Nephron progenitor cell (in vitro differentiated cells): Measurements from ENCODE around the gene ABLIM3.
"Not testable (repeated sequence)": the region's sequence is repeated elsewhere in the genome, so short reads cannot be mapped to it uniquely, and the experiment has no call there.

Experiments used
- DNase-seq: peaks from one replicate; pipeline ENCODE4 v3.0.0; 2021
- H3K27ac Mint-ChIP-seq: 2 replicates; pipeline ENCODE4 v1.8.0; 2021; ENCODE audit warnings: mild to moderate bottlenecking, moderate library complexity, mixed read lengths
- H3K27me3 Mint-ChIP-seq: 2 replicates; pipeline ENCODE4 v1.8.0; 2021; ENCODE audit warnings: mild to moderate bottlenecking, low read depth, mixed read lengths; ENCODE audit not compliant: poor library complexity
- H3K36me3 Mint-ChIP-seq: 2 replicates; pipeline ENCODE4 v1.8.0; 2021; ENCODE audit warnings: low read depth, mixed read lengths
- H3K4me1 Mint-ChIP-seq: 2 replicates; pipeline ENCODE4 v1.8.0; 2021; ENCODE audit warnings: mixed read lengths
- H3K4me3 Mint-ChIP-seq: 2 replicates; pipeline ENCODE4 v1.8.0; 2021; ENCODE audit warnings: mild to moderate bottlenecking, moderate library complexity, mixed read lengths
- H3K9me3 Mint-ChIP-seq: 2 replicates; pipeline ENCODE4 v1.8.0; 2021; ENCODE audit warnings: mild to moderate bottlenecking, moderate library complexity, mixed read lengths
- TF ChIP-seq, protein P1 (sequence below): fragments of 200-600 bp; sonication (generic); IDR thresholded peaks from 2 replicates; pipeline ENCODE4 v1.5.0; 2021; ENCODE audit warnings: antibody characterized with exemption

The ABLIM3 gene

GRCh38 chr5:149177339-149177843 lies 36.1 kb downstream of the ABLIM3 start:
- Mint-ChIP-seq H3K4me3 (no peak overlapping the region), H3K27me3 (peaks cover 17% of the 10 kb centered on the region), H3K36me3 (no peaks in the 10 kb centered on the region), H3K4me1 (peaks cover 21% of the 10 kb centered on the region), H3K9me3 (no peaks in the 10 kb centered on the region), H3K27ac (peak overlapping the region; percentile 26)
- TF ChIP-seq, protein P1, sequence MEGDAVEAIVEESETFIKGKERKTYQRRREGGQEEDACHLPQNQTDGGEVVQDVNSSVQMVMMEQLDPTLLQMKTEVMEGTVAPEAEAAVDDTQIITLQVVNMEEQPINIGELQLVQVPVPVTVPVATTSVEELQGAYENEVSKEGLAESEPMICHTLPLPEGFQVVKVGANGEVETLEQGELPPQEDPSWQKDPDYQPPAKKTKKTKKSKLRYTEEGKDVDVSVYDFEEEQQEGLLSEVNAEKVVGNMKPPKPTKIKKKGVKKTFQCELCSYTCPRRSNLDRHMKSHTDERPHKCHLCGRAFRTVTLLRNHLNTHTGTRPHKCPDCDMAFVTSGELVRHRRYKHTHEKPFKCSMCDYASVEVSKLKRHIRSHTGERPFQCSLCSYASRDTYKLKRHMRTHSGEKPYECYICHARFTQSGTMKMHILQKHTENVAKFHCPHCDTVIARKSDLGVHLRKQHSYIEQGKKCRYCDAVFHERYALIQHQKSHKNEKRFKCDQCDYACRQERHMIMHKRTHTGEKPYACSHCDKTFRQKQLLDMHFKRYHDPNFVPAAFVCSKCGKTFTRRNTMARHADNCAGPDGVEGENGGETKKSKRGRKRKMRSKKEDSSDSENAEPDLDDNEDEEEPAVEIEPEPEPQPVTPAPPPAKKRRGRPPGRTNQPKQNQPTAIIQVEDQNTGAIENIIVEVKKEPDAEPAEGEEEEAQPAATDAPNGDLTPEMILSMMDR: no peak
- DNase-seq: no peak

DNA sequence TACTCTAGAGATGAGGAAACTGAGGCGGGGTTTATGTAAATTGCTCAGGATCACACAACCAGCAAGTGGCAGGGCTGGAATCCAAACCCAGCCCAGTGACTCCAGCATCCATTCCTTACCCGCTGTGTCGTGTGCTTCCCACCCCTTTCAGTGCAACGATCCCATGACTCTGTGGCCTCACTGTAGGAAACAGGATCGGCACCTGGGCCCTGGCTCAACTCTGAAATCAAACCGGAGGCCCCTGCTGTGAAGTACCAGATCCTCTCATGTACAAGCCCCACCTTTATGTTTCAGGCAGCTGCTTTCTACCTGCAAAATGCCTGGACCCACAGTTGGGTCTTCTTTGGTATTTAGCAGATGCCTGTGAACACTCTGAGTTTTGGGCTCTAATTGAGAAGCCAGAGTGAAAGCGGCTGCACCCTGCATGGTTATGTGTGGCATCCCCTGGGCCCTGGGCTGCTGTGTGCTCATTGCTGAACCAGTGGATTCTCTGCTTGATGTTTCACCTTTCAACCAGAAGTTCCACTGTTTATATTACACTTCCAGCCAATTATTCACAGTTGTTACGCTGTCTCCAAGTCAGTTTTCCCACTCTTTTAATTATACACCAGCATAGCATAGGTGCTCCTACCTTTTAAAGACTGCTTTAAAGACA lies 36.7 kb downstream of the ABLIM3 start:
- no peaks in the 10 kb centered on the region for H3K36me3 Mint-ChIP-seq
- peaks cover 22% of the 10 kb centered on the region for H3K27me3 Mint-ChIP-seq
- H3K4me3 Mint-ChIP-seq: no peak overlapping the region
- no peaks in the 10 kb centered on the region for H3K9me3 Mint-ChIP-seq
- peaks cover 16% of the 10 kb centered on the region for H3K4me1 Mint-ChIP-seq
- no peak overlapping the region for H3K27ac Mint-ChIP-seq
- TF ChIP-seq, protein P1: no peak
- no peak for DNase-seq

DNA sequence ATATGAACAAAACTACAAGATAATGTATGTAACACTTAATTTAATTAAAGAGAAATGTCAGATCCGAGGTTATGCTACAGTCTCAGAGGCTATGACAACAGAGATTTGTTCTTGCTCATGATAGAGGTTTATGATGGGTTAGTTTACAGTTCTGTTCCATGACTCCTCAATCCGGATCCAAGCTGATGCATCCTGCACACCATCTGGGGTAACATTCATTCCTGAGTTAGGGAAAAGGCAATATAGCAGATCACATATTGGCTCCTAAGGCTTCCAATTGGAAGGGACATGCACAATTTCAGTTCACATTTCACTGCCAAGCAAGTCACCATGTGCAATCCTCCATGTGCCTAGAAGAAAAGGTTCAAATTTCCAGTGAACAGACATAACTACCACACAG lies 40.4 kb downstream of the ABLIM3 start:
- Mint-ChIP-seq H3K4me3 (no peak overlapping the region), H3K27me3 (peaks cover 21% of the 10 kb centered on the region), H3K27ac (no peak overlapping the region), H3K4me1 (peaks cover 11% of the 10 kb centered on the region), H3K36me3 (no peaks in the 10 kb centered on the region), H3K9me3 (no peaks in the 10 kb centered on the region)
- TF ChIP-seq, protein P1: no peak
- DNase-seq: no peak

- no peak overlapping the region for H3K4me3 Mint-ChIP-seq
- no peak for DNase-seq
- no peak overlapping the region for H3K27ac Mint-ChIP-seq
- H3K27me3 Mint-ChIP-seq: peaks cover 21% of the 10 kb centered on the region
- no peaks in the 10 kb centered on the region for H3K9me3 Mint-ChIP-seq
- no peaks in the 10 kb centered on the region for H3K36me3 Mint-ChIP-seq
- H3K4me1 Mint-ChIP-seq: peaks cover 10% of the 10 kb centered on the region
- TF ChIP-seq, protein P1: no peak
These were observed 40.9 kb downstream of the ABLIM3 start for GRCh38 chr5:149182241-149182640.

- Mint-ChIP-seq H3K4me1 (no peaks in the 10 kb centered on the region), H3K27me3 (peaks cover 19% of the 10 kb centered on the region), H3K36me3 (no peaks in the 10 kb centered on the region), H3K27ac (no peak overlapping the region), H3K4me3 (no peak overlapping the region), H3K9me3 (no peaks in the 10 kb centered on the region)
- DNase-seq: no peak
- TF ChIP-seq, protein P1: no peak
These were observed 43.8 kb downstream of the ABLIM3 start for GRCh38 chr5:149185067-149185466.

GRCh38 chr5:149186506-149186905 lies 45.2 kb downstream of the ABLIM3 start:
- Mint-ChIP-seq H3K36me3 (no peaks in the 10 kb centered on the region), H3K27ac (no peak overlapping the region), H3K4me1 (no peaks in the 10 kb centered on the region), H3K9me3 (no peaks in the 10 kb centered on the region), H3K27me3 (peaks cover 17% of the 10 kb centered on the region), H3K4me3 (no peak overlapping the region)
- TF ChIP-seq, protein P1: no peak
- DNase-seq: no peak

DNA sequence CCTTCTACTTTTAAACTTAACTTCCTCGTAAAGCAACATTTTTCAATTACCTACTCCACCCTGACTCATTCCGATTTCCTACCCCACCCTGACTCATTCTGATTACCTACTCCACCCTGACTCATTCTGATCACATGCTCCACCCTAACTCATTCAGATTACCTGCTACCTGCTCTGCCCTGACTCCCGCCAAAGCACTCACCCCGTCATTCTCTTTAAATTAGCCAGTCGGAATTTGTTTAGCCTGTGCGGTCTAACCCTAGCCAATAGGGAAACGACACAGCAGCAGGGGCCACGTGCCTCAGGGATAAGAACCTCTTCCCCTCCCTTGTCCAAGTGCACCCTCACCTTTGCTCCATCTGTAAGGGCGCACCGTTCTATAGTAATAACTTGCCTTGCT lies 46.3 kb downstream of the ABLIM3 start:
- H3K4me1 Mint-ChIP-seq, H3K9me3 Mint-ChIP-seq, H3K27ac Mint-ChIP-seq, DNase-seq, H3K4me3 Mint-ChIP-seq, H3K36me3 Mint-ChIP-seq: not testable (repeated sequence)
- H3K27me3 Mint-ChIP-seq: peaks cover 16% of the 10 kb centered on the region
